Activated T-helper 1 cell treated with anti-CD3 and anti-CD28 coated beads, Interleukin-12 subunit alpha, Interleukin-12 subunit beta, Interleukin-2, Interleukin-4 antibody, amounts not matched to agents 30 ng/mL and 10 ng/mL and 1 ng/mL, durations not matched to agents 14 hours and 24 hours and 36 hours (primary cell): Measurements from ENCODE around the gene TMEM139. TPM values are rescaled to one million over a fixed set of nuclear protein-coding genes. Genes with fewer than 3 reads are reported as not detected.

Source experiments
- DNase-seq: peaks from one replicate; pipeline ENCODE4 v3.0.0; 2021; ENCODE audit warnings: low spot score
- H3K27ac Mint-ChIP-seq: one replicate; pipeline ENCODE4 v1.8.0; 2021; ENCODE audit warnings: mild to moderate bottlenecking, mixed read lengths
- H3K27me3 Mint-ChIP-seq: one replicate; pipeline ENCODE4 v1.8.0; 2022; ENCODE audit warnings: mild to moderate bottlenecking, moderate library complexity, mixed read lengths; ENCODE audit not compliant: insufficient read depth
- H3K36me3 Mint-ChIP-seq: one replicate; pipeline ENCODE4 v1.8.0; 2021; ENCODE audit warnings: low read depth, mixed read lengths
- H3K4me1 Mint-ChIP-seq: one replicate; pipeline ENCODE4 v1.8.0; 2021; ENCODE audit warnings: low read depth, mixed read lengths
- H3K4me3 Mint-ChIP-seq: one replicate; pipeline ENCODE4 v1.8.0; 2021; ENCODE audit warnings: mild to moderate bottlenecking, moderate library complexity, mixed read lengths
- H3K9me3 Mint-ChIP-seq: one replicate; pipeline ENCODE4 v1.8.0; 2021; ENCODE audit warnings: mixed read lengths
- intact Hi-C: fragments of 100-400 bp; cut with micrococcal nuclease; formaldehyde crosslinking; loops from one replicate; pipeline ENCODE4 v1.15.1; 2024
- total RNA-seq: library from RNA; stranded (reverse); gene quantifications from 2 replicates; pipeline ENCODE4 v1.2.3, GENCODE V29; 2022

The TMEM139 gene
- total RNA-seq, 1 donor from 2014 or later: 0.73 TPM

- H3K27ac Mint-ChIP-seq: peak overlapping the region; percentile 43
- H3K9me3 Mint-ChIP-seq: no peaks in the 10 kb centered on the region
- H3K27me3 Mint-ChIP-seq: no peaks in the 10 kb centered on the region
- peaks cover 76% of the 10 kb centered on the region for H3K36me3 Mint-ChIP-seq
- DNase-seq: no peak
- H3K4me1 Mint-ChIP-seq: peaks cover 57% of the 10 kb centered on the region
- intact Hi-C loops: loop anchor here (1.0 kb wide), 2 partner anchors 10 to 59 kb away; no protein-coding TSS in a partner anchor
- H3K4me3 Mint-ChIP-seq: no peak overlapping the region
Observed at GRCh38 chr7:143299346-143299745, 14.6 kb downstream of the TMEM139 start.

DNA sequence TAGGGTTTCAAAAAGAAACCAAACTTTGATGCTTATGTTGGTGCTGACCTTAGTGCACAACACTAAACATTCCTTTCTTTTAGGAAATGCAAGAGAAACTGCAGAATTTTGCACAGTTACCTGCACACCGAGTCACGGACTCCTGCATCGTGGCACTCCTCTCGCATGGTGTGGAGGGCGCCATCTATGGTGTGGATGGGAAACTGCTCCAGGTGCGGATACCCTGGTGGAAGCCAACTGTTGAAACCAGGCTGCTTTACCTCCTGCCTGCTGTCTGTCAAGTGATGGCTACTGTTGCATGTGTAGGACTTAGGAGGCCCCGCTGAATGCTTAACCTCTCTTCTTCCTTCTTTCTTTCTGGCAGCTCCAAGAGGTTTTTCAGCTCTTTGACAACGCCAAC lies 15.1 kb downstream of the TMEM139 start:
- peak; percentile 45 for DNase-seq
- Mint-ChIP-seq H3K27me3 (no peaks in the 10 kb centered on the region), H3K4me1 (peaks cover 57% of the 10 kb centered on the region), H3K27ac (no peak overlapping the region), H3K36me3 (peaks cover 76% of the 10 kb centered on the region), H3K9me3 (no peaks in the 10 kb centered on the region), H3K4me3 (no peak overlapping the region)
- intact Hi-C loops: loop anchor here (1.0 kb wide), 2 partner anchors 11 to 60 kb away; no protein-coding TSS in a partner anchor

- Mint-ChIP-seq H3K9me3 (no peaks in the 10 kb centered on the region), H3K36me3 (peaks cover 75% of the 10 kb centered on the region), H3K27ac (no peak overlapping the region), H3K4me1 (peaks cover 55% of the 10 kb centered on the region), H3K4me3 (no peak overlapping the region), H3K27me3 (no peaks in the 10 kb centered on the region)
- DNase-seq: no peak
- intact Hi-C loops: no loop called here
Observed at GRCh38 chr7:143300959-143301935, 16.5 kb downstream of the TMEM139 start.

GRCh38 chr7:143303733-143304132 lies 19.0 kb downstream of the TMEM139 start:
- Mint-ChIP-seq H3K36me3 (peaks cover 79% of the 10 kb centered on the region), H3K27me3 (no peaks in the 10 kb centered on the region), H3K9me3 (peaks cover 8% of the 10 kb centered on the region), H3K4me3 (no peak overlapping the region), H3K4me1 (peaks cover 68% of the 10 kb centered on the region), H3K27ac (no peak overlapping the region)
- DNase-seq: no peak
- intact Hi-C loops: no loop called here

GRCh38 chr7:143304938-143305337 lies 20.2 kb downstream of the TMEM139 start:
- Mint-ChIP-seq H3K4me1 (peaks cover 69% of the 10 kb centered on the region), H3K27ac (peak overlapping the region; percentile 25), H3K36me3 (peaks cover 80% of the 10 kb centered on the region), H3K9me3 (peaks cover 8% of the 10 kb centered on the region), H3K4me3 (no peak overlapping the region), H3K27me3 (no peaks in the 10 kb centered on the region)
- intact Hi-C loops: loop anchor here (1.0 to 5.0 kb wide), 2 partner anchors 65 to 112 kb away; no protein-coding TSS in a partner anchor
- no peak for DNase-seq

DNA sequence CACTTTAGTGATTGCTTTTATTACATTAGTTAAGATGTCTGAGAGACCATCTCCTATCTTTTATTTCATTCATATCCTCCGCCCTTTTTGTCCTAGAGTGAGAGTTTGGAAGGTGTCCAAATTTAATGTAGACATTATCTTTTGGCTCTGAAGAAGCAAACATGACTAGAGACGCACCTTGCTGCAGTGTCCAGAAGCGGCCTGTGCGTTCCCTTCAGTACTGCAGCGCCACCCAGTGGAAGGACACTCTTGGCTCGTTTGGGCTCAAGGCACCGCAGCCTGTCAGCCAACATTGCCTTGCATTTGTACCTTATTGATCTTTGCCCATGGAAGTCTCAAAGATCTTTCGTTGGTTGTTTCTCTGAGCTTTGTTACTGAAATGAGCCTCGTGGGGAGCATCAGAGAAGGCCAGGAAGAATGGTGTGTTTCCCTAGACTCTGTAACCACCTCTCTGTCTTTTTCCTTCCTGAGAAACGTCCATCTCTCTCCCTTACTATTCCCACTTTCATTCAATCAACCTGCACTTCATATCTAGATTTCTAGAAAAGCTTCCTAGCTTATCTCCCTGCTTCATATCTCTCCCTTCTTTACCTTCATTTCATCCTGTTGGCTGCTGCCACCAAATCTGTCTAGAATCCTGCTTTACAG lies 20.8 kb downstream of the TMEM139 start:
- DNase-seq: peak; percentile 30
- Mint-ChIP-seq H3K4me3 (no peak overlapping the region), H3K4me1 (peaks cover 69% of the 10 kb centered on the region), H3K27ac (peak overlapping the region; percentile 25), H3K36me3 (peaks cover 83% of the 10 kb centered on the region), H3K9me3 (peaks cover 8% of the 10 kb centered on the region), H3K27me3 (no peaks in the 10 kb centered on the region)
- intact Hi-C loops: loop anchor here (1.0 to 5.0 kb wide), 2 partner anchors 65 to 112 kb away; no protein-coding TSS in a partner anchor

DNA sequence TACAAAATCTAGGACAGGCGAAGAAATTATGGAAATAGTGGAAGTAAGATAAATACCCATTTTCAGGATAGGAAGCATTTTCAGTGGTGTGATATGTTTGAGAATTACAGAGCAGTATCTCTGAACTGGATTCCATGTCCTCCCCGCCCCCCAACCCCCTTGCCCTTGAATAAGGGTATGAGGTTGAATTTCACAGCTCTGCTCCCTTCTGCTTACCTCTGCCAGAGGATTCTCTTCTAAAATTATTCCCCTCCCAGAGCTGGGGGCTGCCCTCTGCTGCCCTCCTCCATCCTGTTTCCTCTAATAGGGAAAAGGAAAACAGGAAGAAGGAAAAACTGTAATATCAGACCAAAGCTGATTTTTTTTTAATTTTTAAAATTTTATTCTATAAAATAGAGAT lies 23.9 kb downstream of the TMEM139 start:
- no peaks in the 10 kb centered on the region for H3K27me3 Mint-ChIP-seq

DNA sequence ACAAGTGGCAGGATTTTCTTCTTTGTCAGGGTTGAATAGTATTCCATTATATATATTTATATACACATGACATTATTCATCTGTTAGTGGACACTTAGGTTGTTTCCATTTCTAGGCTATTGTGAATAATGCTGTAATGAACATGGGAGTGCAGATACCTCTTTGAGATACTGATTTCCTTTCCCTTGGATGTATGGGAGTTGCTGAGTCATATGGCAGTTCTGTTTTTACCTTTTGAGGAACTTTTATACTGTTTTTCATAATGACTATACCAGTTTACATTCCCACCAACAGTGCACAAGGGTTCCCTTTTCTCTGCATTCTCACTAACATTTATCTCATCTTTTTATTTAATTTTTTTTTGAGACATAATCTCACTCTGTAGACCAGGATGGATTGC lies 29.4 kb downstream of the TMEM139 start:
- Mint-ChIP-seq H3K9me3 (peaks cover 4% of the 10 kb centered on the region), H3K36me3 (peaks cover 19% of the 10 kb centered on the region), H3K4me1 (peaks cover 35% of the 10 kb centered on the region), H3K27ac (no peak overlapping the region), H3K4me3 (no peak overlapping the region), H3K27me3 (peaks cover 2% of the 10 kb centered on the region)
- DNase-seq: no peak
- intact Hi-C loops: no loop called here

More for the DNA sequence above, 23.9 kb downstream of the TMEM139 start:
- Mint-ChIP-seq H3K36me3 (peaks cover 68% of the 10 kb centered on the region), H3K27ac (peak overlapping the region; percentile 81), H3K9me3 (peaks cover 8% of the 10 kb centered on the region), H3K4me1 (peaks cover 78% of the 10 kb centered on the region), H3K4me3 (no peak overlapping the region)
- DNase-seq: no peak
- intact Hi-C loops: loop anchor here (5.0 kb wide), 1 partner anchor 109 kb away; no protein-coding TSS in a partner anchor

GRCh38 chr7:143315776-143316175 lies 31.0 kb downstream of the TMEM139 start, which contains the start of gene CLCN1:
CLCN1 (plus strand) TSS chr7:143316111; CDS start chr7:143316213, 102 bp downstream.
- Mint-ChIP-seq H3K27me3 (peaks cover 7% of the 10 kb centered on the region), H3K36me3 (peaks cover 6% of the 10 kb centered on the region), H3K9me3 (peaks cover 4% of the 10 kb centered on the region), H3K27ac (no peak within 1 kb of the TSS), H3K4me1 (peaks cover 18% of the 10 kb centered on the region), H3K4me3 (no peak within 1 kb of the TSS)
- no peak for DNase-seq
- intact Hi-C loops: no loop called here

DNA sequence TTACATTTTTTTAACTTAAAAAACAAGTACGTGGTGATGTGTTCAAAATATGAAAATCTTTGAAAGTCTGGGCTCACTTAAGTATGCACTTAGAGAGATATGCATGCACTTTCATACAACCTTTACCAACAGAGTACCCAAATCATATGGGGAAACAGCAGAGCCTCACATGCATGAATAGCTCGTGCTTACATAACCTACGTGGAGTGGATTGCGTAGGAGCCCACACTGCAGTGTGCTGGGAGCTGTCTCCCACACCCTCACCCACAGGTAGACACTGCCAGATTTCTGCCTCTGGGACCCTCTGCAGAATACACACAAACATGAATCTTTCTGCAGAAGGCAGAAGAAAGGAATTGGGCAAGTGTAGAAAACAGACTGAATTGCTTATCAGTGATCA lies 31.7 kb downstream of the TMEM139 start:
- peaks cover 7% of the 10 kb centered on the region for H3K27me3 Mint-ChIP-seq
- intact Hi-C loops: no loop called here
- H3K4me1 Mint-ChIP-seq: peaks cover 13% of the 10 kb centered on the region
- no peak overlapping the region for H3K27ac Mint-ChIP-seq
- no peak for DNase-seq
- peaks cover 4% of the 10 kb centered on the region for H3K9me3 Mint-ChIP-seq
- H3K4me3 Mint-ChIP-seq: no peak overlapping the region
- H3K36me3 Mint-ChIP-seq: peaks cover 2% of the 10 kb centered on the region

- Mint-ChIP-seq H3K4me3 (no peak overlapping the region), H3K27me3 (peaks cover 7% of the 10 kb centered on the region), H3K27ac (no peak overlapping the region), H3K9me3 (peaks cover 4% of the 10 kb centered on the region), H3K36me3 (no peaks in the 10 kb centered on the region), H3K4me1 (peaks cover 3% of the 10 kb centered on the region)
- DNase-seq: no peak
- intact Hi-C loops: no loop called here
Observed at GRCh38 chr7:143318661-143319060, 33.9 kb downstream of the TMEM139 start.

DNA sequence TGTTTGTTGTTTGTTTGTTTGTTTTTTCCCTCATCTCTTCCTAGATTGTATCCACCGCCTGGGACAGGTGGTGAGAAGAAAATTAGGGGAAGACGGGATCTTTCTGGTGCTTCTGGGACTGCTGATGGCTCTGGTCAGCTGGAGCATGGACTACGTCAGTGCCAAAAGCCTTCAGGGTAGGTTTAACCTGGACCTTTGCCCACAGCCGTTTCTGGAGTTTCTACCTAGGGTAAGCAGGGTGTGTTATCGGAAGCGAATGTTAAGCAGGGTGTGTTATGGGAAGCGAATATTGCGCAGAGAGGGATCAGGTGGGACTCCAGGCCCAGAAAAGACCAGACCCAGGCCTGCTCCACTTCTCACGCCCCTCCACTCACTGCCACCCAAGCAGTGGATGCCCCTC lies 35.9 kb downstream of the TMEM139 start:
- no peak overlapping the region for H3K4me3 Mint-ChIP-seq
- H3K27me3 Mint-ChIP-seq: peaks cover 7% of the 10 kb centered on the region
- peaks cover 10% of the 10 kb centered on the region for H3K4me1 Mint-ChIP-seq
- no peak for DNase-seq
- H3K27ac Mint-ChIP-seq: no peak overlapping the region
- no peaks in the 10 kb centered on the region for H3K9me3 Mint-ChIP-seq
- intact Hi-C loops: no loop called here
- H3K36me3 Mint-ChIP-seq: no peaks in the 10 kb centered on the region

DNA sequence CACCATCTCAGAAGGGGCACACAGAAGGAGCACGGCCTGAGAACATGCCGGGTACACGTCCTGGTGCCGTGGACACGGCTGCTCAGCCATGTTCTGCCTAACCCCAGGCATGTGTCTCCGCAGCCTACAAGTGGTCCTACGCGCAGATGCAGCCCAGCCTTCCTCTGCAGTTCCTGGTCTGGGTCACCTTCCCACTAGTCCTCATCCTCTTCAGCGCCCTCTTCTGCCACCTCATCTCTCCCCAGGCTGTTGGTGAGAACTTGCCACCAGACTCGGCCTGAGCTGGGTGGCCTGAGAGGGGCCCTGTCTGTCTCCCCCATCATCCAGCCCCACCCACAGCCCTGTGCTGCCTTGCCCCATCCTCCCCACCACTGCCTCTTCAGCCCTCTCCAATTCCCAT lies 36.5 kb downstream of the TMEM139 start:
- no peak overlapping the region for H3K4me3 Mint-ChIP-seq
- peaks cover 12% of the 10 kb centered on the region for H3K4me1 Mint-ChIP-seq
- no peak overlapping the region for H3K27ac Mint-ChIP-seq
- DNase-seq: no peak
- intact Hi-C loops: no loop called here
- H3K9me3 Mint-ChIP-seq: no peaks in the 10 kb centered on the region
- peaks cover 7% of the 10 kb centered on the region for H3K27me3 Mint-ChIP-seq
- no peaks in the 10 kb centered on the region for H3K36me3 Mint-ChIP-seq
